NOMO-1 treated with DMSO at 0.1 percent for 48 hours (cell line): ENCODE results near the gene CPNE5.
"Not testable (repeated sequence)": the region's sequence is repeated elsewhere in the genome, so short reads cannot be mapped to it uniquely, and the experiment has no call there.

Experiments
- DNase-seq: peaks from one replicate; lab custom pipeline; 2025; ENCODE audit not compliant: unreplicated experiment; lab: John Stamatoyannopoulos, UW

The CPNE5 gene

DNA sequence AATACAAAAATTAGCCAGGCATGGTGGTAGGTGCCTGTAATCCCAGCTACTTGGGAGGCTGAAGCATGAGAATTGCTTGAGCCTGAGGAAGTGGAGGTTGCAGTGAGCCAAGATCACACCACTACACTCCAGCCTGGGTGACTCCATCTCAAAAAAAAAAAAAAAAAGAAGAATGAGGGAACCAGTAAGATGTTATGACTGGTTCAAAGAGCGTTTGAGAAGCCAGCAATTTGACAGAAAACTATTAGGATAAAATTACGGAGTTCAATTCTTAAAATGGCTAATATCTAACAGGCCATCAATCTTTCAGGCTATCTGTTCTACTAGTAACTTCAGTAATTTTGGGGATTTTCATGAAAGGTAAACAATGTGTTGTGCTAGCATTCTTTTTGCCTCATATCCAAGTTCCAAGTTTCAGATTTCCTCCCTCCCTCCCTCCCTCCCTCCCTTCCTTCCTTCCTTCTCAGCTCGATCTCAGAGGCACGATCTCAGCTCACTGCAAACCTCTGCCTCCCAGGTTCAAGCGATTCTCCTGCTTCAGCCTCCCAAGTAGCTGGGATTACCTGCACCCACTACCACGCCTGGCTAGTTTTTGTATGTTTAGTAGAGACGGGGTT is 134.2 kb downstream of the CPNE5 start:
- DNase-seq, result not testable (repeated sequence)

DNA sequence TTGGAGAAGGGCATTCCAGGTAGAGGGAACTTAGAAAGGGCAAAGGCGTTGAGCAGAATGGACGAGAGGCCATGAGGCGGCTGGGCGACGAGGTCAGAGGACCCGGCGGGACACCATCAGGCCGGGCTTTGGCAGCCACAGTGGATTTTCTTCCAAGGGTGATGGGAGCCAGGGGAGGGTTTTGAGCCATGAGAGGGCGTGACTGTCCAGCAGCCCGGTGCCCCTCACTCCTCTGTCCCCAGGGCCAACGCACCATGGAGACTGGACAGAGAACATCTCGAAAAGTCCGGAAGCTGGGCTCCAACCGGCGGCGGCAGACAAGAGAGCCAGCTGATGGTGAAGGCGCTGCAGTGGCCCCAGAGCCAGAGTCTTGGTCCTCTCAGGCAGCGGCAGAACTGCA is 135.3 kb downstream of the CPNE5 start:
- DNase-seq, result no peak

DNA sequence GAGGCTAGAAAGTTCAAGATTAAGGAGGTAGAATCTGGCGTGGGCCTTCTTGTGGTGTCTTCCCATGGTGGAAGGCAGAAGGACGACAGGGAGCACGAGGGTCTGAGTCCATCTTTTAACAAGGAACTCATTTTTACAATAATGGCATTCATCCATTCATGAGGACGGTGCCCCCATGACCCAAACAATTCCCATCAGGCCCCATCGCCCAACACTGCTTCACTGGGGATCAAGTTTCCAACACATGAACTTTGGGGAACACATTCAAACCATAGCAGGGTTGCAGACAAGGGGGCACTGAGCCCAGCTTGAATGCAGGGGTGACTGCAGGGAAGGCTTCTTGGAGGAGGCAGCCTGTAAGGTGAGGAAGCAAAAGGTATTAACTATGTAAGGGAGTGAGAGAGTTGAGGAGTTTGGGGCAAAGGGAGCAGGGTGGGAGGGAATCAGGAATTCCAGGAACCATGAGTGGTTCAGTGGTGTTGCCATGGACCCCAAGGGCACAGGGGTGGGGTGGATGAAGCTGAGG is 136.1 kb downstream of the CPNE5 start:
- DNase-seq, result no peak

DNA sequence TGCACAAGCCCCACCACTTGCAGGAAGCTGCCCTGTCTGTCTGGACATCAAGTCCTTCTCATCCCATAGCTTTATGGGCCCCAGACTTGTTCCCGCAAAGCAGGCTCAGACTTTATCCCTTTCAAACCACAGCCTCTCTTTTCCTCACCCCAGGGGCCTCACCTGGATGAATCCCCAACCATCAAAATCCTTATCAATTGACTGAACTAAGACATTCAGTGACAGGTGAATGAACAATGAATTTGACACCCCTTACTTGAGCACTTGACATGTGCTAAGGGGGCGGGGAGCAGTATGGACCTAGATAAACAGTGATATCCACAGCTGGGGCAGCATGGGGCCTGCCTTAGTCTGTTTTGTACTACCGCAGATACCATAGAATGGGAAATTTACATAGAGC is 136.6 kb downstream of the CPNE5 start:
- no peak for DNase-seq

DNA sequence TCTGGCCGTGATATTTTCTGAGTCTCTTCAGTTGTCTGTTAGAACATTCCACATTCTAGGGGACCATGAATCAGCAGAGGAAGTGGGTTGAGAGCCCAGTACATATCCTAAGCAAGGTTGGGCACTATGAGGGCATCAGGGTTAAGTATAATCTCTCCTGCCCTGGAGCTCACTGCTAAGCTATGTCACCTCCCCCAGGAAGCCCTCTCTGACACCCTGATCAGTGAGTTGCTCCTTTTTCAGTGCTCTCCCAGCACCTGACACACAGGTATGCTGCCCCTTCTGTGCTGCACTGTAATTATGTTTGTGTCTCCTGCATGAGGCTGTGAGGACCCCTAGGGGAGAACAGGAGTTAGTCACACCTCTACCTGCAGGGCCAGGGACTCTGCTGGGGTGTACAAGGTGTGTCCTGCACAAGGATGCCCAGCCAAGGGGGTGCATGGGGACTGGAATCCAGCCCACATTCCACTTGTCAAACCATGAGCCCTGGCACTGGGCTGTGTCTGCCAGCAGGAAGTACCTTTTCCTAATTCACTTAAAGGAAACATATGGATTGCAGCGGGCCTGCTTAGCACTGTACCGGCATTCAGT is 137.7 kb downstream of the CPNE5 start:
- DNase-seq, result peak; percentile 17

DNA sequence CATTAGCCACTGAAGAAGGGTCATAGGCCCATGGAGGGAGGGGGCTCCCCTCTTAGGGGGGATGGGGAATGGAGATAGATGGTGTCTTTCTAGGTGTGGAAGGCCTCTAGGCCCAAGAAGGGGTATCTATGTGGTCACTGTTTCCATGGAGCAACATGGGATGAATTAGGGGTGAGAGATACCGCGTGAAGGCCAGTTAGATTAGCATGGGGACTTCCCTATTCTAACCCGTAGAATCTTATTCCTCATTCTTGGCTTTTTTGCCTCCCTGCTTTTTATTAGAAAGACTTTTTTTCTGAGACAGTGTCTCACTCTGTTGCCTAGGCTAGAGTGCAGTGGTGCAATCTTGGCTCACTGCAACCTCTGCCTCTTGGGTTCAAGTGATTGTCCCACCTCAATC is 138.4 kb downstream of the CPNE5 start:
- DNase-seq, result peak; percentile 56

DNA sequence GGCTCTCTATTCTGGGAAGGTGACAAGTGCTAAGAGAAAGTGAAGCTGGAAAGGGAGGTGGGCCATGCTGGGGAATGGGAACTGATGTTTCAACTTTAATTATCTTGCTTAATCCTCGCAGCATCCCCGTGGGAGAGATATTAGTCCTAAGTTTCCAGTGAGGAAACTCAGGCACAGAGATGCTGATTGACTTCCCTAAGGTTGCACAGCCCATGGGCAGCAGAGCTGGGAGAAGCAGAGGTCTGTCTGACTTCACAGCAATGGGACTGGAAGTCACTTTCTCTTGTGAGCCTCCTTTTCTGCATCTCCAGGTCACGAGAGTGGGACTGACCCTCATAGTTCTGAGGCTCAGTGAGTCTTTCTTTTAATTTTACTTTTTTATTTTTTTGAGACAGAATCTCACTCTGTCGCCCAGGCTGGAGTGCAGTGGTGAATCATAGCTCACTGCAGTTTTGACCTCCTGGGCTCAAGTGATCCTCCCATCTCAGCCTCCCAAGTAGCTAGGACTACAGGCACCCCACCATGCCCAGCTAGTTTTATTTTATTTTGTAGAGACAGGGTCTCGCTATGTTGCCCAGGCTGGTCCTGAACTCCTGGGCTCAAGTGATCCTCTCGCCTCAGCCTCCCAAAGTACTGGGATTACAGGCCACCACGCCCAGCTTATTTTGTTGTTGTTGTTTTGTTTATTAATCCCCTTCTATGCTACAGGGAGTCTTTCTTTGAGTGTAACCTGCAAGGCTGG is 139.0 kb downstream of the CPNE5 start:
- no peak for DNase-seq

DNA sequence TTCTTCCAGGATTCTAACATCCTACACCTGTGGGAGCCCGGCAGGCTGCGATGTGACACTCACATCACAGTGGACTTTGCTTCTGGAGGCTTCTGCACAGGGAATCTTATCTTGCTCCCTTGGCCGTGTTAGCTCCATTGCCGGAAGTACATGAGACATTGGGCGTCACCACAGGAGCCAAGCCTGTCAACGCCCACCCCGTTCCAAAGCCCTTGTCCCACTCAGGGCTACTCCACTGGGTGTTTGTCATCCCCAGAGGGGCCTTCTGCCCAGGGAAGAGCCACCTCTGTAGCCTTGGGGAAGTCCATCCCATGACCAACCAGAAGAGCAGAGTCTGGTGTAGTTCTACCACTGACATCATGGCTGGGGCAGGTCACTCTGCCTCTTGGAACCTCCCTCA is 139.9 kb downstream of the CPNE5 start:
- DNase-seq, result no peak

DNA sequence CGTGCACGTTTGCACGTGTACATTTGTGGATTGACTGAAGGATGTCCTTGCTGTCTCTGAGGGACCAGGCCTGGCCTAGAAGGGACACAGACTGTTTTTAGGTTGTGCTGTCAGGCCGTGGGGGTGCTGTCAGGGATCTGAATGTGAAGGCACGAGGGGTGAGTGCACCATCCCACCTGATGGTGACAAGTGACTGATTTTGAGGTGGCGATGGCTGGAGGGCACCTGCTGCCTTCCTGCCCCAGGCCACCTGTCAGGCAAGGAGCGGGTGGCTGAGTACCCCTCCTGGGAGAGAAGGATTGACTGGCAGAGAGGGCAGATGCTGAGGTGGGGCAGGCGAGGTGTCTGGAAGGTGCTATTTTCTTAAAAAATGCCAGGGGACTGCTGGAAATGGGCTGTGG is 140.4 kb downstream of the CPNE5 start:
- DNase-seq, result no peak

DNA sequence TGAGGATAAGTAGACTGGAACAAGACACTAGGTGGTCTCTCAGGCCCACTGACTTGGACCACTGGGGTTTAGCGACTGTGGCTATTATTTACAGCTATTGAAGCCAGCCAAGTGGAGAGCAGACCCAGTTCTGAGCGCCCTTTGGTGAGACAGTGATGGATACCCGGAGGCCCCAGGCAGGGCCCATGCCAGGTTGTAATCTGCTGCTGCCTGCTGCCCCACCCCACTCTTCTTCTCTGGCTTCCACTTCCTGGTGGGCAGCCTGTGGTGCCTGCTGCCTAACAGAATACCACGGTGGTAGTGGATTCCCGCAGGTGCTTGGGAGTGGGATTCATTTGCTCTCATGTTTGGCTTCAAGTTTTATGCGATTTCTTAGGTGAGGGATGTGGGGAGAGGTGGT is 141.0 kb downstream of the CPNE5 start:
- DNase-seq, result no peak

DNA sequence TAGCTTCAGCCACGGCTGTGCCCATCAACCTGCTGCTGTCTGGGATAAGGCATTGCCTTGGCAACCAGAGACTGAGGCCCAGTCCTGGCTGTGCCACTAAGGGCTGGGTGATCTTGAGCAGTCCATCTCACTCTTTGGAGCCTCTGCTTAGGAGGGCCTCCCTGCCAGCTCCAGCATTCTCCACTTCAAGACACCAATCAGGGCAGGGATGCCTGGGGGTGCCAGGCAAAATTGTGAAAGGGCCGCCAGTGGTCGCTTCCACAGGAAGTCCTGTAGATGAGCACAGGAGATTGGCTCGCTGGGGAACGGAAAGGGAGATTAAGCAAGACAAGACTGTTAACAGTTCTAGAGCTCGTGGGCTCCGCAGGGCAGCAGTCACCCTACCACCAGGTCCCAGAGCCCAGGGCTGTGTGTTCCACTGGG is 141.8 kb downstream of the CPNE5 start, which contains the start of gene RAB44:
Gene RAB44, plus strand, starts transcription at position 346 of the 423 bp plus-strand sequence. CDS start 6,410 bp downstream, outside the sequence.
- DNase-seq, result peak; percentile 89

DNA sequence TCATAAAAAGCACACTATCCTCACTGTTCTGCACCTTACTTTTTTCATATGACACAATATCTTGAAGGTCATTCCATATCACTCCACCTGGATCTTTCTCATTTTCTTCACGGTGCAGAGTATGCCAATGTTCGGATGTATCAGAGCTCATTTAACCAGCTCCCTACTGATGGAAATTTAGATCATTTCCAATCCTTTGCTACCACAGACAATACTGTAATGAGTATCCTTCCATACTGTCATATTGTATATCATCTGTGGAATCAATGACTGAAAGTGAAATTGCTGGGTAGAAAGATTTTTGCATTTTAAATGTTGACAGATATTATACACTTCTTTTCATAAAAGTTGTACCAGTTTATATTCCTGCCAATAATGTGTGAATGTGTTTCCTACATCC is 143.8 kb downstream of the CPNE5 start:
- DNase-seq, result no peak

DNA sequence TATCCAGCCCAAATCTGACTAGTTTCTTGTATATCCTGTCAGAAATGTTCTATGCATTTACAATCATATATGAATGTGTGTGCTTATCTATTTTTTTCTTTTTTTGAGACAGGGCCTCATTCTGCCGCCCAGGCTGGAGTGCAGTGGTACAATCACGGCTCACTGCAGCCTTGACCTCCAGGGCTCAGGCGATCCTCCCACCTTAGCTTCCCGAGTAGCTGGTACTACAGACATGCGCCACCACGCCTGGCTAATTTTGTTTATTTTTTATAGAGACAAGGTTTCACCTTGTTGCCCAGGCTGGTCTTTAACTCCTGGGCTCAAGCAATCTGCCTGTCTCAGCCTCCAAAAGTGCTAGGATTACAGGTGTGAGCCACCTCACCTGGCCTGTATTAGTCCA is 144.6 kb downstream of the CPNE5 start:
- DNase-seq, result no peak

DNA sequence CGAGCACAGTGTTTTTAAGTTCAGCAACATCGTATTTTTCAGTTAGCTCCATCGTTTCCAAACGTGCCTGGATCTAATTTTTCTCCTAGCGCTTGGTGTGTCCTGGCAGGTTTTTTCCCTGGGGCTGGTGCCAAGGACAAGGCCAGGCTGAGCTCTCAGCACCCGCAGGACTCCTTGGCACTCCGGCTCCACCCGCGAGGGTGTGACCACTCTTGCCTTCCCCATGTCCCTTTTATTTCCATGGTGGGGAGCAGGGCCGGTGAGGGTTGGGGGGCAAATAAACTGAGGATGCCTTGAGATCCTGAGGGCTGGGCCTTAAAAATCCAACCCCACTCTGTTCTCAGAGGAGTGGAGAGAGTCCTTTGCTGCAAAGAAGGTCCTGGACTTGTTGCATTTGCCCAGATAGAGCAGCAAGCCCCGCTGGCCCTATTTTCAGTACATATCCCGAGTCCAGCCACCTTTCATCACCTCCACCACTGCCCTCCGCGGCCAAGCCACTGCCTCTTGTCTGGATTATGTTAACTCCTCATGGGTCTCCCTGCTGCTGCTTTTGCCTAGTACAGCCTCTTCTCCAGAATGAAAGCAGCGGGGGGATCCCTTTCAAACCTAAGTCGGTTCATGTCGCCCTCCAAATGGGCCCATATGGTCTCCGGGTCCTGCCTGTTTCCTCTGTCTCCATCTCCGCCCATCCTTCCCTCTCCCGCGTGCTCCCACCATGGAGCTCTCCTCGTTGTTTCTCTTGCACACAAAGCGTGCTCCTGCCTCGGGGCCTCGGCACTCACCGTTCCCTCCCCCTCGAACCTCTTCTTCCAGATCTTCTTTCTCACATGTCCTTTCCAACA is 146.2 kb downstream of the CPNE5 start:
- no peak for DNase-seq

DNA sequence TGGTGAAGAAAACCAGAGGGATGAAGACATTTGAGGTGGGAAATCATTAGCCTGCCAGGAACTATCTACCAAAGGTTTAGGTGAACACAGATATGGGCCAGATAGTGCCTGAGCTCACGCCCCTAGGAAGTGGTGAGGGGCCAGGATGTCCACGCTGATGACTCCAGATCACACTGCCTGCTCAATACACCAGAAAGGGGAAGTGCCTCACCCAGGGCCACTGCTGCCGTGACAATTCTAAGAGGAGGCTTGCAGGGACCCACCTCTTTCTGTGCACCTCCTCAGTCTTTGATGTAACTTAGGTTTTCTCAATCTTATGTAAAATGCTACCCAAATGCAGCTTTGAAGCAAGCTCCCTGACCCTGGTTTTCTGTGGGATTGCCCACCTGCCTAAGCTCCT is 147.0 kb downstream of the CPNE5 start:
- DNase-seq, result peak; percentile 90

DNA sequence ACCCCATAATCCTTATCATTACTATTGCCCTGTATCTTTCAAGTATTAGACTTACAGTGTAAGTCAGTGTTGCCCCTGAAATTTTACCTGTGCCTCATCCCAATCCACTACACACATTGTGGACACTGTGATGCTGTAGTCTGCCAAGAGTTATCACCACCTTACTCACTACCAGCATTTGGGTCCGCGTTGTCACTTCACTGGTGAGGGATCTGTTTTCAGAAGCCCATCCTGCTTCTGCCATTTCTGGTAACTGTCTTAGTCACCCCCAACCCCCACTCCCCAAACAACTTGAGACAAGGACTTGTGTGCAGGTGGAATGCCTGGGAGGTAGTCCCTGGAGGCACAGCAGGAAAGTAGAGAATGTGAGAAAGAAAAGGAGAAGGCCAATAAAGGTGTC is 147.6 kb downstream of the CPNE5 start:
- no peak for DNase-seq

DNA sequence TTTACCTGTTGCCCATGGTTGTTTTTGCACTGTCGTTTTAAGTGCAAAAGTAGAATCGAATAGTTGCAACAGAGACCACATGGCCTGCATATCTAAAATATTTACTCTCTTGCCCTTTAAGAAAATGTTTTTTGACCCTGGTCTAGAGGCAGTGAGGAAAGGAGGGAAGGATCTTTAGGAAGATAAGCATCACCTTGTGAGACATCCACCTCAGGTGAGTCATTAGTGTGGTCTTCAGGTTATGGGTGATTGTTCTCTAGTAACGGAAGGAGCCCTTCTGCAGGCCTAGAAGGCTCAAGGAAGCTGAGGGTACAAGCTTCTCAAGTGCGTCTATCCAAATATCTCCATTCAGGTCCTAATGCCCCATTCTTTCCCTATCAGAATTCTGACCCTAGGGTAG is 148.2 kb downstream of the CPNE5 start:
- DNase-seq, result no peak
